GM12878 (cell line): Measurements from ENCODE around the gene TNFRSF14. TPM values are rescaled to one million over a fixed set of nuclear protein-coding genes. Genes with fewer than 3 reads are reported as not detected.

Source experiments
- BHLHE40 ChIP-seq, 2 experiments: fragments of 450-650 bp in 1 of 2; IDR thresholded peaks; 2 replicates each; pipeline ENCODE4 v1.6.1; 2011 to 2017; ENCODE audit warnings: low read depth in 2 of 2, borderline replicate concordance in 1 of 2, improper control_type of control experiment in 1 of 2, low read length in 1 of 2, mild to moderate bottlenecking in 1 of 2
- MTA2 ChIP-seq: fragments of 450-650 bp; IDR thresholded peaks from 2 replicates; pipeline ENCODE4 v1.6.1; 2016; ENCODE audit warnings: low read depth, mild to moderate bottlenecking, moderate library complexity
- MYC ChIP-seq: IDR thresholded peaks from 2 replicates; pipeline ENCODE4 v1.6.1; 2011; ENCODE audit warnings: mild to moderate bottlenecking, low read length, moderate library complexity, inconsistent platforms; ENCODE audit not compliant: insufficient read depth, insufficient replicate concordance, insufficient read length, severe bottlenecking
- NFYB ChIP-seq: IDR thresholded peaks from 2 replicates; pipeline ENCODE4 v1.6.1; 2011; ENCODE audit warnings: low read depth, mild to moderate bottlenecking, low read length, improper control_type of control experiment, moderate library complexity; ENCODE audit not compliant: insufficient read depth
- NRF1 ChIP-seq: conservative IDR thresholded peaks from 2 replicates; pipeline ENCODE4 v1.6.1; 2011; ENCODE audit warnings: mild to moderate bottlenecking, low read depth, low read length, improper control_type of control experiment
- PBX3 ChIP-seq: IDR thresholded peaks from 2 replicates; pipeline ENCODE4 v1.6.1; 2011; ENCODE audit warnings: mild to moderate bottlenecking, low read depth, low read length, moderate library complexity; ENCODE audit not compliant: insufficient replicate concordance
- POLR2A ChIP-seq: IDR thresholded peaks from 2 replicates; pipeline ENCODE4 v1.6.1; 2011; ENCODE audit warnings: low read depth, mild to moderate bottlenecking, low read length
- RBBP5 ChIP-seq: fragments of 200-600 bp; sonication (generic); conservative IDR thresholded peaks from 2 replicates; pipeline ENCODE4 v1.6.1; 2016
- RFX5 ChIP-seq: IDR thresholded peaks from 2 replicates; pipeline ENCODE4 v1.6.1; 2011; ENCODE audit warnings: low read depth, low read length, improper control_type of control experiment
- RUNX3 ChIP-seq: IDR thresholded peaks from 2 replicates; pipeline ENCODE4 v1.6.1; 2012; ENCODE audit warnings: low read length, inconsistent platforms
- SPI1 ChIP-seq: IDR thresholded peaks from 2 replicates; pipeline ENCODE4 v1.6.1; 2011; ENCODE audit warnings: low read depth, mild to moderate bottlenecking, low read length, moderate library complexity, borderline replicate concordance; ENCODE audit not compliant: insufficient read depth
- SRF ChIP-seq, 2 experiments: IDR thresholded peaks; 2 replicates each; pipeline ENCODE4 v1.6.1; 2011; ENCODE audit warnings: low read depth in 2 of 2, low read length in 2 of 2, mild to moderate bottlenecking in 1 of 2, moderate library complexity in 1 of 2
- TCF3 ChIP-seq: IDR thresholded peaks from 2 replicates; pipeline ENCODE4 v1.6.1; 2012; ENCODE audit warnings: low read depth, mild to moderate bottlenecking, low read length, borderline replicate concordance; ENCODE audit not compliant: insufficient read depth
- USF1 ChIP-seq: IDR thresholded peaks from 2 replicates; pipeline ENCODE4 v1.6.1; 2011; ENCODE audit warnings: borderline replicate concordance, low read depth, mild to moderate bottlenecking, moderate library complexity, mixed read lengths, low read length; ENCODE audit not compliant: insufficient read depth; ENCODE audit errors: extremely low read length
- ZBTB40 ChIP-seq: fragments of 450-650 bp; IDR thresholded peaks from 2 replicates; pipeline ENCODE4 v1.6.1; 2016; ENCODE audit warnings: mild to moderate bottlenecking, moderate library complexity, borderline replicate concordance
- ZNF207 ChIP-seq: fragments of 450-650 bp; IDR thresholded peaks from 2 replicates; pipeline ENCODE4 v1.6.1; 2014; ENCODE audit warnings: antibody characterized with exemption, mild to moderate bottlenecking, borderline replicate concordance
- polyA plus RNA-seq, 11 experiments: library from polyadenylated mRNA; depleted of rRNA in 4 of 11; unstranded in 6 of 11; stranded (reverse) in 5 of 11; fragments of >200 nt; fragmentation: Nextera tagmentation in 4 of 11; fragmentation: Illumina TruSeq in 1 of 11; extraction: Ambion mirVana in 4 of 11; extraction: Trizol in 1 of 11; gene quantifications; 1 replicate in 1 of 11; 2 replicates in 10 of 11; pipeline versions ENCODE4 v1.2.1 to v1.2.3, GENCODE V29; 2011 to 2016; ENCODE audit warnings: inconsistent platforms in 2 of 11, missing spikeins in 2 of 11, low read depth in 1 of 11
- total RNA-seq, 4 experiments: library from RNA; depleted of rRNA in 3 of 4; stranded (reverse); fragments of >200 nt in 3 of 4; fragmentation: Illumina TruSeq in 1 of 4; extraction: Trizol in 1 of 4; gene quantifications; 2 replicates each; pipeline versions ENCODE4 v1.2.1 to v1.2.3, GENCODE V29; 2013 to 2021

TNFRSF14 gene
- total and polyA plus RNA-seq, 10 of the 15 experiments (the other 5 are each of a cell fraction or from before 2014, with no cell fraction given) = 0.43 to 114 (median 41.5) TPM

- peak; percentile 36 to 67; a peak in 2 of 4 replicates for TF ChIP-seq BHLHE40 (IDR thresholded peaks at IDR 0.05; ENCODE audit: borderline replicate concordance in 1 of 2, low read depth in 2 of 2, low read length in 1 of 2)
- no peak for TF ChIP-seq NRF1
- TF ChIP-seq USF1 = peak; percentile 30
- TF ChIP-seq RBBP5 = no peak
- TF ChIP-seq TCF3 = peak; percentile 72; the same call in 1 of the 2 replicates
- TF ChIP-seq ZNF207 = no peak; the same call in 1 of the 2 replicates
- peak; percentile 78 for TF ChIP-seq POLR2A
- 0 out of 4 replicates have a peak, but pooled peaks of 1 of the 2 experiments have one; percentile 7 for TF ChIP-seq SRF (IDR thresholded peaks at IDR 0.05; ENCODE audit: low read depth in 2 of 2, low read length in 2 of 2)
- no peak for TF ChIP-seq NFYB
- TF ChIP-seq SPI1 = 0 out of 2 replicates have a peak, but pooled peaks have one; percentile 1
- TF ChIP-seq ZBTB40 = peak; percentile 56; the same call in 1 of the 2 replicates
- no peak; the same call in 1 of the 2 replicates for TF ChIP-seq MTA2
- no peak for TF ChIP-seq MYC
- TF ChIP-seq RUNX3 = peak; percentile 57
- TF ChIP-seq RFX5 = peak; percentile 48; the same call in 1 of the 2 replicates
- TF ChIP-seq PBX3 = peak; percentile 21
Measured at GRCh38 chr1:2556678-2557481, 709 bp downstream of the TNFRSF14 start (continued).
